Prostate gland (tissue), 2 donors: Measurements from ENCODE around the gene TNKS1BP1. TPM values are rescaled to one million over a fixed set of nuclear protein-coding genes. Genes with fewer than 3 reads are reported as not detected.

Experiments used
- DNase-seq: peaks from one replicate; pipeline ENCODE4 v3.0.0-alpha.2; 2019; ENCODE audit warnings: low spot score
- H3K27ac ChIP-seq, 2 donors: fragments of 200-600 bp; sonication (generic); 2 replicates each; pipeline ENCODE4 v1.5.1; 2017 to 2019
- H3K27me3 ChIP-seq: fragments of 200-600 bp; sonication (generic); replicated peaks from 2 replicates; pipeline ENCODE4 v1.5.1; 2019; ENCODE audit not compliant: insufficient read depth
- H3K36me3 ChIP-seq, 2 donors: fragments of 200-600 bp; sonication (generic); 1 replicate in 1 of 2; 2 replicates in 1 of 2; pipeline versions ENCODE4 v1.5.1 to v1.8.1; 2017 to 2019
- H3K4me1 ChIP-seq: fragments of 200-600 bp; sonication (generic); replicated peaks from 2 replicates; pipeline ENCODE4 v1.5.1; 2019
- H3K4me3 ChIP-seq, 2 donors: fragments of 200-600 bp; sonication (generic); 2 replicates each; pipeline ENCODE4 v1.5.1; 2017 to 2019
- H3K9me3 ChIP-seq: fragments of 200-600 bp; sonication (generic); 2 replicates; pipeline ENCODE4 v1.5.1; 2017
- POLR2A ChIP-seq: fragments of 450-650 bp; IDR thresholded peaks from one replicate; pipeline ENCODE4 v1.6.1; 2016; ENCODE audit warnings: antibody characterized with exemption, mild to moderate bottlenecking
- POLR2AphosphoS5 ChIP-seq: sonication (generic); formaldehyde crosslinking; IDR thresholded peaks from one replicate; pipeline ENCODE4 v1.6.1; 2017; ENCODE audit warnings: antibody characterized with exemption
- WGBS: methylation state at CpG from one replicate; pipeline ENCODE4 v1.1.5; 2018; 5-methylcytosine and 5-hydroxymethylcytosine counted together
- intact Hi-C: fragments of 100-400 bp; cut with DNase I; formaldehyde crosslinking; loops from one replicate; pipeline ENCODE4 v1.14.2; 2022
- total RNA-seq, 2 donors: library from RNA; depleted of rRNA; stranded (reverse); fragments of >200 nt; gene quantifications; one replicate each; pipeline ENCODE4 v1.1.0, GENCODE V29; 2016
- TF ChIP-seq, protein P1 (sequence below), 4 experiments: fragments of 200-600 bp in 2 of 4; fragments of 450-650 bp in 2 of 4; sonication (generic) in 2 of 4; IDR thresholded peaks; 1 replicate in 3 of 4; 2 replicates in 1 of 4; pipeline ENCODE4 v1.5.1; 2016 to 2019; ENCODE audit warnings: antibody characterized with exemption in 4 of 4, mild to moderate bottlenecking in 2 of 4, moderate library complexity in 2 of 4

Gene TNKS1BP1
- total RNA-seq, 2 donors from 2014 or later = 140 to 158 TPM

DNA sequence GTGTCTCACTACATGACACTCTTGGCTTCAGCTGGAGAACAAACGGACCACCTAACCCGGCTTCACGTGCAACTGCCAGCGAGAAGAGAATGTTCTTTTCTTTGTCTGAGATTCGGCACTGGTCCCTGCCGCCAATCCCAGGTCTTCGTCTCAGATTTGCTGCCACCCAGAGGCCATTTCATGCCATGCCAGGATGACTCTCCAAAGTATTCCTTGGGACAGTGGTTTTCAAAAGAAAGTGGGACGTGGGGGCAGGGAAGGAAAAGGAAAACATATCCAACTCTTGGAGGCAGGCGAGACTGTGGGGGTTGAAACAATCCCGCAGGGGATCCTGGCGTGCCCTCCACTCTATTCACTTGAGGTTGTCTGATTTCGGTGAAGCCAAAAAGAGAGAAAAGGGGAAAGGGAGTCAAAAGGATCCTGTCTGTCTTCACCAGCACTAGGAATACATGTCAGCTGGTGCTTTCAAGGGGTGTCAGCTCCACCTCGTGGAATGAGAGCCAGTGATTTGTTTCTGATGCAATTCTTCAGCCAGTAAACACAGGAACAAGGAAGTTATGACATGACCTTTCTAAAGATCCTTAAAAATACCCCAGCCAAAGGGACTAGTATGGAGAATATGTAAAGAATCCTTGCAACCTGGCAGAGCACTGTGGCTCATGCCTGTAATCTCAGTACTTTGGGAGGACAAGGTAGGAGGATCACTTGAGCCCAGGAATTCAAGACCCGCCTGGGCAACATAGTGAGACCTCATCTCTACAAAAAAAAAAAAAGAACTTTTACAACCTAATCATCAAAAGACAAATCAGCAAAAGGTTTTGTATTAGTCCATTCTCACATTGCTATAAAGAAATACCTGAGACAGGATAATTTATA, 46.7 kb downstream of the TNKS1BP1 start:
- peak; percentile 63 for TF ChIP-seq POLR2AphosphoS5
- TF ChIP-seq, protein P1, sequence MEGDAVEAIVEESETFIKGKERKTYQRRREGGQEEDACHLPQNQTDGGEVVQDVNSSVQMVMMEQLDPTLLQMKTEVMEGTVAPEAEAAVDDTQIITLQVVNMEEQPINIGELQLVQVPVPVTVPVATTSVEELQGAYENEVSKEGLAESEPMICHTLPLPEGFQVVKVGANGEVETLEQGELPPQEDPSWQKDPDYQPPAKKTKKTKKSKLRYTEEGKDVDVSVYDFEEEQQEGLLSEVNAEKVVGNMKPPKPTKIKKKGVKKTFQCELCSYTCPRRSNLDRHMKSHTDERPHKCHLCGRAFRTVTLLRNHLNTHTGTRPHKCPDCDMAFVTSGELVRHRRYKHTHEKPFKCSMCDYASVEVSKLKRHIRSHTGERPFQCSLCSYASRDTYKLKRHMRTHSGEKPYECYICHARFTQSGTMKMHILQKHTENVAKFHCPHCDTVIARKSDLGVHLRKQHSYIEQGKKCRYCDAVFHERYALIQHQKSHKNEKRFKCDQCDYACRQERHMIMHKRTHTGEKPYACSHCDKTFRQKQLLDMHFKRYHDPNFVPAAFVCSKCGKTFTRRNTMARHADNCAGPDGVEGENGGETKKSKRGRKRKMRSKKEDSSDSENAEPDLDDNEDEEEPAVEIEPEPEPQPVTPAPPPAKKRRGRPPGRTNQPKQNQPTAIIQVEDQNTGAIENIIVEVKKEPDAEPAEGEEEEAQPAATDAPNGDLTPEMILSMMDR (IDR thresholded peaks at IDR 0.05) = peak; percentile 64 to 80 (median 72)
- TF ChIP-seq POLR2A = no peak
- H3K4me3 ChIP-seq = no peak overlapping the region
- H3K4me1 ChIP-seq = no peaks in the 10 kb centered on the region
- no peaks in the 10 kb centered on the region for H3K9me3 ChIP-seq
- H3K27me3 ChIP-seq = no peaks in the 10 kb centered on the region
- DNase-seq = peak; percentile 75
- H3K27ac ChIP-seq = peak overlapping the region; percentile 68 to 76
- intact Hi-C loops = no loop called here
- 8% methylated on average over 14 of the region's 14 CpGs for WGBS
- H3K36me3 ChIP-seq = no peaks in the 10 kb centered on the region

DNA sequence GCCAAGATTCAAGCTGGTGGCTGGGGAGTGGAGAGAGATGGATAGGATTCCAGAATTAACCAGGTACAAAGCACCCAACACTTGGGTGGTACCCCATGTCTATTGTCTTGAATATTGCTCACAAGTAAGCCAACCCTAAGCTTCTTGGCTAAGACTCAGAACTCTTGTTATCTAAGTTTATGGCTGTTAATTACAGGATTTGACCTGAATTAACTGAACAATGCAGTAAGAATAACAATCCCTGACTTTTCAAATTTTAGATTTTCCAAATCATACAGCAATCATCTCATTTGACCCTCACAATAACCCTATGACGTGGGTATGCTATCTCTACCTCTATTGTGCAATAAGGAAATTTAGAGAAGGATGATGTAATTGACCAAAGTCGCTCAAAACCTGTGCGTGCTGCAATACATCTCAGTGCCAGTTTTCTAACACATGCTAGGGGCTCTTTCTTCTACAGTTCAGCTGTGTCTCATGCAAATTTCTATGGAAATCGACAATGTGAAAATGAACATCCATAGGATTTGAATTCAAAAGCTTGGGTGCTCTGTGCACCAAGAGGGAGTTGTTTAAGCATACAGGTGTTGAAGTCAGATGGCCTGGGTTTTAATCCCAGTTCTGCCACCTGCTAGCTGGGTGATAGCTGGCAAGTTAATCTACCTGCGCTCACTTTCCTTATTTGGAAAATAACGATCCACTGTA, 47.6 kb downstream of the TNKS1BP1 start:
- H3K36me3 ChIP-seq = no peaks in the 10 kb centered on the region
- 57% methylated on average over 6 of the region's 6 CpGs for WGBS

DNA sequence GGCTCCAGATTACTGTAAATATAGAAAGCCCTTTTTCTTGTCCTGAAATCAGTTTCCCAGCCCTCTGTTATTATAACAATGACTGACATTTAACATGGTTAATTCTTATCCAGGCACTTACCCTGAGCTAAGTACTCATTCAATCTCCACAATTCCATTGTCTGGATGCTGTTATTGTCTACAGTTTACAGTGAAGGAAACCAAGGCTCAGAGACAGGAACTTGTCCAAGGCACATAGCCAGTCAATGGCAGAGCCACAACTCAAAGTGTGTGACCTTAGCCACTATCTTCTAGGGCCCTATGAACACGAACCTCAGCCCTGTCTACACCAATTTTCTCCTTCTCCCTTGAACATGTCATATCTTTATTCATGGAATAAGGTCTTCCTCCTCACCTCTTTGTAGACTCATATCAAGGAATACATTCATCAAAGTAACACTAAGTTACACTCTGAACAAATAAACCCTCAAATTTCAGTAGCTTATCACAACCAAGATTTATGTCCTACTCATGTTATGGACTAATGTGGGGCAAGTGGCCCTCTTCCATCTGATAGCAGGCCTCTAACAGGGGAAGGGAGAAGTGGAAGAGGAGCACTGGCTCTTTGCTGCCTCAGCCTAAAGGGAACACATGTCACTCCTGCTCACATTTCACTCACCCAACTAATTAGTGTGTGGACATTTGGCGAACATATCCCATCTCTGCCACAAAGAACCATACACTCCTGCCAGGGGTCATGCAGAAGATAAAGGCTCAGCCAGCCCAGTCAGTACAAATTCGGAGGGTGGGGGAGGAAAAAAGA, 48.4 kb downstream of the TNKS1BP1 start:
- TF ChIP-seq POLR2AphosphoS5 (no peak), POLR2A (no peak)
- TF ChIP-seq, protein P1 (IDR thresholded peaks at IDR 0.05) = no peak
- no peak for DNase-seq
- no peak overlapping the region for H3K27ac ChIP-seq
- intact Hi-C loops = no loop called here
- H3K27me3 ChIP-seq = no peaks in the 10 kb centered on the region
- 91% methylated on average over 3 of the region's 3 CpGs for WGBS
- no peaks in the 10 kb centered on the region for H3K36me3 ChIP-seq
- no peaks in the 10 kb centered on the region for H3K4me1 ChIP-seq
- H3K9me3 ChIP-seq = no peaks in the 10 kb centered on the region
- no peak overlapping the region for H3K4me3 ChIP-seq

More for the DNA sequence above, 47.6 kb downstream of the TNKS1BP1 start:
- DNase-seq = no peak
- Histone ChIP-seq H3K27ac (peak overlapping the region; percentile 68 to 76), H3K4me1 (no peaks in the 10 kb centered on the region), H3K27me3 (no peaks in the 10 kb centered on the region), H3K9me3 (no peaks in the 10 kb centered on the region), H3K4me3 (no peak overlapping the region)
- intact Hi-C loops = no loop called here
- TF ChIP-seq, protein P1 (IDR thresholded peaks at IDR 0.05) = no peak
- no peak for TF ChIP-seq POLR2A
- no peak for TF ChIP-seq POLR2AphosphoS5

DNA sequence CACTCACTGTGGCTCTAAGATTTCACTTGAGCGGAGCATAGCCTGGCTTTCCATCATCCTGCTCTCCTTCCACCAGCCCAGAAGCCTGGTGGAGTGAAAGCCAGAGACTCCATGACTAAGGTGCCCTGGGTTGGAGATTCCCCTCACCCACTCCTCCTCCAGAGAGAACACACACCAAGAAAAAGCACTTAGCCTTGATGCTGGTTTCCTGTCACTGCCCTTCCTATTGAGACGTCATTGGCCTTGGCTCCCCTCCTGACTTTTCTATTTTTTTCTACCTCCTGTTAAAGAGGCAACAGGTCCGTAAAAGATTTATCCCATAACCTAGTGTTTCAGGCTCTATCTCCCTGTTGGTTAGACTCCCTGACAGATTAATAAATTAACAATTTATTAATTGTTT, 49.2 kb downstream of the TNKS1BP1 start:
- Histone ChIP-seq H3K27ac (no peak overlapping the region), H3K4me1 (no peaks in the 10 kb centered on the region), H3K9me3 (no peaks in the 10 kb centered on the region), H3K27me3 (no peaks in the 10 kb centered on the region), H3K4me3 (no peak overlapping the region), H3K36me3 (no peaks in the 10 kb centered on the region)
- TF ChIP-seq, protein P1 (IDR thresholded peaks at IDR 0.05) = no peak
- no peak for TF ChIP-seq POLR2A
- no peak for TF ChIP-seq POLR2AphosphoS5
- 67% methylated on average over 3 of the region's 3 CpGs for WGBS
- no peak for DNase-seq
- intact Hi-C loops = no loop called here
